HG03064 (cell line): ENCODE measurements around the gene SLIT3.

Experiments
- ATAC-seq: cut with Tn5 transposase; IDR thresholded peaks from one replicate; pipeline ENCODE4 v1.9.1; 2021; ENCODE audit warnings: low read depth; ENCODE audit not compliant: unreplicated experiment

The SLIT3 gene

DNA sequence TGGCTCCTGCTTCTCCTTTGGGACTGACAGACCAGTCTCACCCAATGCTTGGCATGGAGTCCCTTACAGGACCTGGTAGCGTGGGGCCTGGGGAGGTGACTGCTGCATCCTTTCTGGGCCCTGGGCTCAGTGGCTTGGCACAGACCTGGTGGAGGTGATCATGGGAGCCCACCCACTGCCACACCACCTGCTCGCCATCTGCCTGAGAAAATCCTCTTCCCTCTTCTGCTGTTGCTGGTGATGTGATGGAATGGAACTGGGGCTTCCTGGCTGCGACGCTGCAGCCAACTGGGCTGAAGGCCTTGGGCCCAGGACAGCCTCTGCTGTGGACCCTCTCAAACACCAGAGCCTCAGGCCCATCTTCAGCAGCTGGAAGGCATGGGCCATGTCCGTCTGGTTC, 599.3 kb downstream of the SLIT3 start:
- no peak for ATAC-seq

DNA sequence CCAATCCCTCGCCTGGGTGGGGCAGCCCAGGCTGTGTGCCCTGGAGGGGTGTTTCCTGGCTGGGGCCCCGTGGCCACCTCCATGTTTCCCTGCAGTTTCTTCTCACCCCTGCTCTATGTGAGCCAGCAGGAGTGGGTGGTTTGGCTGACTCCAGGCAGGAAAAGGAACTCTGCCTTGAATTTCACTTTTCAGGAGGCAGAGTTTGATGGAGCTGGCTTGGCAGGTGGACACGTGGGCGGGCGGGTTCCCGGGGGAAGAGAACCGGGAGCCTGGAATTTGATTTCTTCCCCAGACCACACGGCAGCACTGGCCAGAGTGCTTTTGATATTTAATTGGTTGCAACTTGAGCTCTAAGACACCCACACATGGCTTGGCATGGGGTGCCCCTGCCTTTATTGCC, 601.9 kb downstream of the SLIT3 start:
- ATAC-seq = no peak

GRCh38 chr5:168697034-168697720, 603.8 kb downstream of the SLIT3 start:
- ATAC-seq = no peak

DNA sequence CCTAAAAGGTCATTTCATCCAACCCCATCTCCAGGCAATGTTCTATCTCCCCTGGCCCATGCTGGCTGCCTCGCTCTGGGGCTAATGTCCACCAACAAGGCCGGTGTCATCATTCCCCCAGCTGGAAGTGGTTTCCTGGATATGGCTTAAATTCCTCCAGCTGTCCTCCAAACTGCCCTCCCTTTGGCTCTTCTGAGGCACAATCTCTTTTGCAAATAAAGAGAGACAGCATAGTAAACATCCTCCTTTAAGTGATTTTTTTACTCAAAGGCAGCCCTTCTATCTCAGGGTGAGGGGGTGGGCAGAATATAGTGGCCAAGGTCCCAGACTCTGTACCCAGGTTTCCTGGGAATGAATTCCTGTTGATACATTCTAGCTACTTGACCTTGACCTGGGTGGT, 604.3 kb downstream of the SLIT3 start:
- ATAC-seq = no peak

DNA sequence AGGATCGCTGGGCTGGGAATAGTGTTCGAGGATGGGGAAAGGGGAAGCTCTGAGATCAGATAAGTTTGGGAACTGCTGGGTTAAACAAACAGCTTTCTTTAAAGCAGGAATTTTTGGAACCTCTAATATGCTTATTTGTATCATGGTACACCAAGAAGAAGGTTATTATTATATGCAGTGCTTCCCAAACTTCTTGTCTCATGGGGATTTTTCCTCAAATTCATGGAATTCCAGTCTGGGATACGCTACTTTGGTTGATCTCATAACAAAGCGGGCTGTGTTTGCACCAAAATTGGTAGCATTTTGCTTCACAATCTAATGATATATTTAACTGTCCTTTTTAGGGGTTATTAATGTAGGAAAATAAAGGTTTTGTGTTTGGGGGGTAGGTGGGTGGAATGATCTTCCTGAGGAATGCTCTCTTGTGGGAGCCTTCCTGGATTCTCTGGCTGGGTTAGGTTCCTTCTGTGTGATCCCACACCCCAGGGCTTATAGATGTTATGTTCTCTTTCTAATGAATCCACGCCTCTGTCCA, 605.6 kb downstream of the SLIT3 start:
- ATAC-seq = no peak

- no peak for ATAC-seq
Observed at GRCh38 chr5:168694289-168694688, 606.6 kb downstream of the SLIT3 start.

DNA sequence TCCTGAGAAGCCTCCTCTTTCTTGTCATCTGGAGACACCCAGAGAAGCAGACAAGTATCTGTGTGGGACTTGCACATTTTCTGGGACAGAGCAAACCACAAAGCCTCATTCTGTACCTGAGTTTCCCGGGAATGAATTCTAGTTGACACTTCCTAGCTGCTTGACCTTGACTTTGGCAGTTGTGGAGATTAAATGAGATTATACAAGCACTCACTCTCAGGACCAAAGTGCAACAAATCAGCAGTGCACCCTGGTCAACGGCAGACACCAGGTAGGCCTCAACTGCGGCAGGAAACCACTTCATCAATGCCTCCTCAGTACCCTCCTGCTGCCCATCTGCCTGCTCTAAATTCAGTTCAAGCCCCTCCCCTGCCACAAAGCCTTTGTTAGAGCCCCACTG, 607.1 kb downstream of the SLIT3 start:
- ATAC-seq = no peak

GRCh38 chr5:168693297-168693696, 607.6 kb downstream of the SLIT3 start:
- ATAC-seq = no peak

- ATAC-seq = no peak
Observed at GRCh38 chr5:168691891-168692290, 609.0 kb downstream of the SLIT3 start.

DNA sequence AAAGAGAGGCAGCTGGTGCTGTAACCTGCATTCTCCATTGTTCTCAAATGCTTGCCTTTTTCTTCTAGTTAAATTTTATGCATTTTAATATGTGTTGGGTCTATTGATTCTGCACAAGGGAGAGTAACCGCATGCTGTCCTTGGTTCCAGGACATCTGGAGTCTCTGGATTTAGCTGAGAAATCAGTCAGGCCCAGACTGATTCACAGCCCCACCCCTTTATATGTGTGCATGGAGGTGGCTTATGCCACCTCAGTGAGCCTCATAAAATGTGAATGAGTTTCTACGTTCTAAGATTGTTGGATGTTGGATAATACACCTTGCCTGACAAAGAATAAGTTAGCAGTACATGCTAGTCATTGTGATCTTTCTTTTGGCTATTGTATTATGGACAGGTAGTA, 611.7 kb downstream of the SLIT3 start:
- ATAC-seq = no peak

DNA sequence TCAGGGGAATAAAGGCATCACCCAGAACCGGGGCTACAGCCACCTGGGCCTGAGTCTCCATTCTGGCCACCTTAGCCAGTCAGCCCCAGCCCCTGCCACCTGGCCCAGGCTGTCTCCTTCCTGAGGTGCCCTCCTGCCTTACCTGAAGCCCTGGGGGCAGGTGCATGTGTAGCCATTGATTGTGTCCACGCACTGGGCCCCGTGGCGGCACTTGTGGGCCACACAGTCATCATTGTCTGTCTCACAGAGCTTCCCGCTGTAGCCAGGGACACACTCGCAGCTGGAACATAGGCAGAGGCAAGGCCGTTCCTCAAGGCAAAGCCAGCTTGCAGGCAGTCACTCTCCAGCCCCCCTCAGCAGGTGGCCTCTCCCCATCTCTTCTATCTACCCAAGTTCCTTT, 614.1 kb downstream of the SLIT3 start:
- ATAC-seq = no peak

- ATAC-seq = no peak
Observed at GRCh38 chr5:168685566-168685965, 615.4 kb downstream of the SLIT3 start.

- ATAC-seq = no peak
Observed at GRCh38 chr5:168683927-168684295, 617.0 kb downstream of the SLIT3 start.

DNA sequence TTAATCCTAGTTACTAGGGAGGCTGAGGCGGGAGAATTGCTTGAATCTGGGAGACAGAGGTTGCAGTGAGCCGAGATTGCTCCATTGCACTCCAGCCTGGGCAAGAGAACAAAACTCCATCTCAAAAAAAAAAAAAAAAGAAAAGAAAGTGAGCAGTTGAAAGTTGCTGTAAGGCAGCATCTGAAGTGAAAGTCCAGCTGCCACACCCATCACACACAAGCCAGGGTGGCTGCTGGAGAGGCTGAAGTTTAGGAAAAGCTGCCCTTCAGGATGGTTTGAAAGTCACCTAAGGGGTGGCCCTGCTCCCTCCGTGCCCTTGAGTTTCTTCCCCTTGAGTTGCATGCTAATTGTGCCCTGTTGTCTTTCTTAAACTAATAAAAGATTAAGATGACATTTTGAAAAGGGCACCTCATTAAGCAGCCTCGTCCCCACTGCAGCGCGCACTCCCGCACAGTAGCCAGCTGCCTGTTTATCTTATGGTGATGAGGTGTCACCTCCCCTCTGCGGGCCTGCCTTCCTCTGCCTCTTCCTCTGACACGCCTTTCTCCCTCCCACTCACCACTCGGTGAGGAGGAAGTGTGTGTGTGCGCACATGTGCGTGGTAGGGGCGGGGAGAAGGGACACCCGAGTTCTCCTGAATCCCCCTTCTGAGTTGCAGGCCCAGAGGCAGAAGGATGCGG, 617.6 kb downstream of the SLIT3 start:
- ATAC-seq = no peak

DNA sequence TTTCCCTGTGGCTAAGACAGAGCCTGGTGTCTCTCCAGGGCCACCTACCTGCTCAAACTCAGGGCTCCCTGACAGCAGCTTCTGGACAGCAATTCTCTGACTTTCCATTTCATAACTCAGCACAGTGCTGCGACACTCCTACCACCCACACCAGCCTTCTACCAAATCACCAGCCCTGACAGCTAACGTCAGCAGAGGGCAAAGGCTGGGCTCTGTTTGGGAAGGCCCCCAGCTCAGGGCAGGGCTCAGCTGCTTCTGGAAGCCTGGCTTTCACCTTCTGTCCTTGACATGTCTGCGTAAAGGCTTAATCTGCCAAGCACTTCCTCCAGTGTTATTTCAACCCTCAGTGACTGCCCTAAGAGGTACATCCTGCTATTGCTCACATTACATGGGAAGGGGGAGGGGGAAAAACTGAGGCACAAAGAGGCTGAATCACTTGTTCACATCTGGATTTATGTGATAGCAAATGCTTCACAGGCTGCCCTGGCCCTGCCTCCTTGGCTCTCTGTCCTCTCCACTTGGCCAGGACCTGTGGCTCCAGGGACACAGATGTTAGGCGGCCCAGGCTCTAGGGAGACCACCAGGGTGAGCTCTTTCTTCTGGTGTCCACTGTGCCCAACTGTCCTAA, 619.3 kb downstream of the SLIT3 start:
- no peak for ATAC-seq

GRCh38 chr5:168680395-168680794, 620.5 kb downstream of the SLIT3 start:
- ATAC-seq = no peak

DNA sequence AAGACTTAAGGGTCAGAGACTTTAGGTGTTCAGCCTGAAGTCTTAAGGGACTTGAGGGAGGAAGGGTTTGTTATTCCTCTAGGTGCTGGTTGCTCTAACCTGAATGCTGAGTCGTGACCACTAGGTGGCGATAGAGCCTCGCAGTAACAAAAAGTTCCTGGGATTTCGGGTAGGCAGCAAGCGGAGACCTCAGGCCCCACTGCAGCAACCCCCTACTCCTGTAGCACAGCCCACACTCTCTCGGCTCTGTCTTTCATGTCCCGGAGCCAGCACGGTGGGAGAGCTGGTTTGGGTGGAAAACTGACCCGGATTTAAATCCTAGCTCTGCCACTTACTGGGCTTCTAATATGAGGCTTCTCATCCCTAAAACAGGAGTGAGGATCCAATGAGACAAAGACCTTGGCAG, 621.4 kb downstream of the SLIT3 start:
- ATAC-seq = peak; percentile 63

- no peak for ATAC-seq
Observed at GRCh38 chr5:168676501-168676900, 624.4 kb downstream of the SLIT3 start.

GRCh38 chr5:168675883-168676408, 625.0 kb downstream of the SLIT3 start:
- ATAC-seq = no peak

DNA sequence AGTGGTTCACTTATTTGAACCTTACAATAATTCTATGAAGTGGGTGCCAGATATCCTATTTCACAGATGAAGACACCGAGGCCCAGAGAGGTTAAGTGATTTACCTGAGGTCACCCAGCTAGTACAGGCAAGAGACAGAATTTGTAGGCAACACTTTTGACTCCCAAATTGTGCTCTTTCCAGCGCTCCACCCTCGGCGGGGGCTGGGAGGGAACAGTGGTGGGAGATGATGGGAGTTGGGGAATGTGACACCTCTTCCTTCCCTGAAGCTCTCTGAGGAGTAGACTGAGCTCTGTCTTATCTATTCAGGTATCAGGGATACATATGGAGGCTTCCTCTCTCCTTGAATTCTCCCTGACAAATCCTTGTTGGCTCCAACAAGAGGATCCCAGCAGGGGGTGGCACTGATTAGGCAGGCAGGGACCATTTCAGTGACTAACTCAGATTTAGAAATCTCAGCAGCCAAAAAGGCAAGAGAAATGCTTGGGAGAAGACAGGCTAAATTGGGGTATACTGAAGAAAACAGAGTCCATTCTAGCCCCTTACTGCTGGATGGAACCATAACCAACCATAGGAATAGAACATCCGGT, 626.0 kb downstream of the SLIT3 start:
- no peak for ATAC-seq

- no peak for ATAC-seq
Observed at GRCh38 chr5:168672888-168673287, 628.1 kb downstream of the SLIT3 start.
